Ishikawa (cell line): ENCODE measurements around the gene CMSS1.

Experiments
- CREB1 ChIP-seq: IDR thresholded peaks from 2 replicates; pipeline ENCODE4 v1.6.1; 2012; ENCODE audit warnings: low read depth
- EGR1 ChIP-seq: IDR thresholded peaks from 2 replicates; pipeline ENCODE4 v1.6.1; 2012
- EP300 ChIP-seq: IDR thresholded peaks from 2 replicates; pipeline ENCODE4 v1.6.1; 2012; ENCODE audit warnings: borderline replicate concordance
- RAD21 ChIP-seq: IDR thresholded peaks from 2 replicates; pipeline ENCODE4 v1.6.1; 2012; ENCODE audit warnings: low read depth
- ZBTB7A ChIP-seq: IDR thresholded peaks from 2 replicates; pipeline ENCODE4 v1.6.1; 2012; ENCODE audit warnings: low read depth

GRCh38 chr3:100122321-100122720 is 304.7 kb downstream of the CMSS1 start:
- TF ChIP-seq ZBTB7A (no peak), CREB1 (no peak), EGR1 (no peak), EP300 (no peak), RAD21 (no peak)
